Vagina (tissue), 2 donors: ENCODE data around the gene DLG2. TPM values are rescaled to one million over a fixed set of nuclear protein-coding genes. Genes with fewer than 3 reads are reported as not detected.
"Not testable (repeated sequence)": the region's sequence is repeated elsewhere in the genome, so short reads cannot be mapped to it uniquely, and the experiment has no call there.

Source experiments
- DNase-seq, 2 donors: peaks; one replicate each; pipeline ENCODE4 v3.0.0-alpha.2; 2017; ENCODE audit errors: extremely low spot score in 2 of 2
- H3K27ac ChIP-seq: fragments of 200-600 bp; sonication (generic); one replicate; pipeline ENCODE4 v1.5.1; 2019
- H3K27me3 ChIP-seq: fragments of 200-600 bp; sonication (generic); one replicate; pipeline ENCODE4 v1.5.1; 2019
- H3K36me3 ChIP-seq, 2 donors: fragments of 200-600 bp; sonication (generic); one replicate each; pipeline ENCODE4 v1.5.1; 2017 to 2019
- H3K4me1 ChIP-seq: fragments of 200-600 bp; sonication (generic); one replicate; pipeline ENCODE4 v1.5.1; 2019
- H3K4me3 ChIP-seq, 2 donors: fragments of 200-600 bp; sonication (generic); 1 replicate in 1 of 2; 2 replicates in 1 of 2; pipeline ENCODE4 v1.5.1; 2016 to 2019
- H3K9me3 ChIP-seq: fragments of 200-600 bp; sonication (generic); one replicate; pipeline ENCODE4 v1.5.1; 2019
- POLR2A ChIP-seq, 2 donors: fragments of 450-650 bp; IDR thresholded peaks; one replicate each; pipeline ENCODE4 v1.6.1; 2017; ENCODE audit warnings: antibody characterized with exemption in 2 of 2, mild to moderate bottlenecking in 2 of 2, moderate library complexity in 2 of 2
- POLR2AphosphoS5 ChIP-seq, 2 donors: sonication (generic); formaldehyde crosslinking; IDR thresholded peaks; one replicate each; pipeline ENCODE4 v1.9.0; 2017; ENCODE audit warnings: antibody characterized with exemption in 2 of 2, mild to moderate bottlenecking in 2 of 2, low read depth in 1 of 2; ENCODE audit not compliant: insufficient read depth in 1 of 2
- intact Hi-C: fragments of 100-400 bp; cut with DNase I; formaldehyde crosslinking; loops from one replicate; pipeline ENCODE4 v1.15.1; 2023
- total RNA-seq: library from RNA; depleted of rRNA; stranded (reverse); fragments of >200 nt; gene quantifications from one replicate; pipeline ENCODE4 v1.2.3, GENCODE V29; 2016
- TF ChIP-seq, protein P1 (sequence below), 3 experiments: fragments of 450-650 bp in 2 of 3; fragments of 200-600 bp in 1 of 3; sonication (generic) in 1 of 3; IDR thresholded peaks; one replicate each; pipeline ENCODE4 v1.5.1; 2017 to 2019; ENCODE audit warnings: antibody characterized with exemption in 3 of 3, mild to moderate bottlenecking in 2 of 3, moderate library complexity in 2 of 3

The DLG2 gene
- total RNA-seq, 1 donor from 2014 or later = 10.1 TPM

DNA sequence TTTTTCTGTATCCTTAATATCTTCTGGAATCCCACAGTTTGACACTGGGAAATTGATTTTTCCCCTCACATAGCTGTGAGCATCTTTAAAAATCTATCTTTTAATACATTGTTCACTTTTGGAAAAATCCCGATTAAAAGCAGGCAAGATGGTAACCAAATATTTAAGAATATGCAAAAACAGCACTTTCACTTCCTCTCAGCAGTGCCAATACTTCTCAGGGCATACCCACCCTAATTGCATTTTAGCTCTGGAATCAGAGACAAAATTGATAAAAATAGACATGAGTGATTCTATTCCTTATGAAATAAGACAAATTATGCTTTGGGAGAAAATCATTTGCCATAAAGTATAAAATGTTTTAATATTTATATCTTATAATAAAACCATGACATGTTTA lies 2172.5 kb downstream of the DLG2 start:
- H3K27me3 ChIP-seq = no peaks in the 10 kb centered on the region
- intact Hi-C loops = no loop called here
- no peaks in the 10 kb centered on the region for H3K4me1 ChIP-seq
- no peaks in the 10 kb centered on the region for H3K36me3 ChIP-seq
- no peak for DNase-seq
- H3K9me3 ChIP-seq = no peaks in the 10 kb centered on the region
- TF ChIP-seq, protein P1, sequence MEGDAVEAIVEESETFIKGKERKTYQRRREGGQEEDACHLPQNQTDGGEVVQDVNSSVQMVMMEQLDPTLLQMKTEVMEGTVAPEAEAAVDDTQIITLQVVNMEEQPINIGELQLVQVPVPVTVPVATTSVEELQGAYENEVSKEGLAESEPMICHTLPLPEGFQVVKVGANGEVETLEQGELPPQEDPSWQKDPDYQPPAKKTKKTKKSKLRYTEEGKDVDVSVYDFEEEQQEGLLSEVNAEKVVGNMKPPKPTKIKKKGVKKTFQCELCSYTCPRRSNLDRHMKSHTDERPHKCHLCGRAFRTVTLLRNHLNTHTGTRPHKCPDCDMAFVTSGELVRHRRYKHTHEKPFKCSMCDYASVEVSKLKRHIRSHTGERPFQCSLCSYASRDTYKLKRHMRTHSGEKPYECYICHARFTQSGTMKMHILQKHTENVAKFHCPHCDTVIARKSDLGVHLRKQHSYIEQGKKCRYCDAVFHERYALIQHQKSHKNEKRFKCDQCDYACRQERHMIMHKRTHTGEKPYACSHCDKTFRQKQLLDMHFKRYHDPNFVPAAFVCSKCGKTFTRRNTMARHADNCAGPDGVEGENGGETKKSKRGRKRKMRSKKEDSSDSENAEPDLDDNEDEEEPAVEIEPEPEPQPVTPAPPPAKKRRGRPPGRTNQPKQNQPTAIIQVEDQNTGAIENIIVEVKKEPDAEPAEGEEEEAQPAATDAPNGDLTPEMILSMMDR (IDR thresholded peaks at IDR 0.05) = no peak
- no peak for TF ChIP-seq POLR2AphosphoS5 (IDR thresholded peaks at IDR 0.05; ENCODE audit: insufficient read depth in 1 of 2, low read depth in 1 of 2)
- TF ChIP-seq POLR2A (IDR thresholded peaks at IDR 0.05) = no peak
- no peak overlapping the region for H3K27ac ChIP-seq
- H3K4me3 ChIP-seq = no peak overlapping the region

DNA sequence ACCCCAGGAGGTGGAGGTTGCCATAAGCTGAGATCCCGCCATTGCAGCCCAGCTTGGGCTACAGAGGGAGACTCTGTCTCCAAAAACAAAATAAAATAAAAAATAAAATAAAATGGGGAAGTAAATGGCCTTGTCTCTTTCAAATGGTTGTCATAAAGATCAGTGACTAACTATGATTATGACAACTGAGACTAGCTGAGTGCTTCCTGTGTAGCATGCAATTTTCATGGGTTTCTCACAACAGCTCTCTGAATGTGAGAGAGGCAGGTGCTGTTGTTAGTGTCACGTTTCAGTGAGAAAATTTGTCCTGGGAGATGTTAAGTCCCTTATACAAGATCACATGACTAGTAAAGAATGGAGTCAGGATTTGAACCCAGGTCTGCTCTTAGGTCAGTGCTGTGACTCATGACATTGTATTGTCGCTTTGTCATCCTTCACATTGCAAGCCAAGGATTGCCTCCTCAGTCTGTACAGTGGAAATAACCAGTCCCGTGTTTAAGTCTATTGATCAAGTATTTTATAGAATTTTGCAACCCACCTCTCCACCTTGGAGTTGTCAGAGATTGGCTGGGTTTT lies 2177.7 kb downstream of the DLG2 start:
- Histone ChIP-seq H3K9me3 (no peaks in the 10 kb centered on the region), H3K36me3 (no peaks in the 10 kb centered on the region), H3K27me3 (no peaks in the 10 kb centered on the region), H3K4me3 (no peak overlapping the region), H3K4me1 (no peaks in the 10 kb centered on the region), H3K27ac (no peak overlapping the region)
- TF ChIP-seq, protein P1 (IDR thresholded peaks at IDR 0.05) = no peak
- no peak for DNase-seq
- intact Hi-C loops = no loop called here

DNA sequence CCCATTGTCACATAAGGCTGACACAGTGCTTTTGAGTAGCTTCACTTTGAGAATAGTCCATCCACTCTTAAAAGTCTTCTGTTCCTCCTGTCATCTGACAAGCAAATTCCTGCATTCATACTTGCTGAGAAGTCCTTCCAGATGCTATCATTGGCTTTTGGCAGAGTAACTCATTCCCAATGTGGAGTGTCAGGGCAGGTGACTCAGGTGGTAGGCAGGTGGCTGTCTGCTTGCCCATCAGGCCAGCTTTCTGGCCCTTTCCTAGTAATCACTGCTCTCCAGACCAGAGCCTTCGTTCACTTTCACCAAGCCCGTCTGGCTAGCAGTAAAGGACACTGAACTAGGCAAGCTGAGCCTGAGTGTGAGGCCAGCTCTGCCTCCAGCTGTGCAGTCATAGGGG lies 2178.5 kb downstream of the DLG2 start:
- no peak for TF ChIP-seq POLR2AphosphoS5 (IDR thresholded peaks at IDR 0.05; ENCODE audit: insufficient read depth in 1 of 2, low read depth in 1 of 2)
- TF ChIP-seq, protein P1 (IDR thresholded peaks at IDR 0.05) = no peak
- no peak for TF ChIP-seq POLR2A (IDR thresholded peaks at IDR 0.05)
- no peaks in the 10 kb centered on the region for H3K9me3 ChIP-seq
- no peak overlapping the region for H3K4me3 ChIP-seq
- no peaks in the 10 kb centered on the region for H3K36me3 ChIP-seq
- H3K4me1 ChIP-seq = no peaks in the 10 kb centered on the region
- DNase-seq = no peak
- intact Hi-C loops = no loop called here
- no peaks in the 10 kb centered on the region for H3K27me3 ChIP-seq
- no peak overlapping the region for H3K27ac ChIP-seq

DNA sequence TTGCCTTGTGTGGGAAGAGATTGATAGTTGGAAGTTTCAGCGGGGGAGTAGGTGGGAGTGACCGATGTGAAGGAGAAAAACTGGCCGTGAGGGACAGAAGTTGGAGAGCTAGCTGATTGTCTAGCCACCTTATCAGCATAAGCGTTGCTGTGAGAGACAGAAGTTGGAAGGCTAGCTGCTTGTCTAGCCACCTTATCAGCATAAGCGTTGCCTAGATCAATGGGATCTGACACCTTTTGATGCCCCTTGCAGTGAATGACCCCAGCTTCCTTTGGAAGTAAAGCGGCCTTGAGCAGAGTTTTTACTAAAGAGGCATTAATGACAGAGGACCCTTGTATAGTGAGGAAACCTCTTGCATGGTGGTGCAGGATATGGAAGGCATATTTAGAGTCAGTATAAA lies 2183.3 kb downstream of the DLG2 start:
- H3K9me3 ChIP-seq, H3K4me3 ChIP-seq, H3K36me3 ChIP-seq, H3K27me3 ChIP-seq, H3K4me1 ChIP-seq, DNase-seq, intact Hi-C loops, H3K27ac ChIP-seq: not testable (repeated sequence)

DNA sequence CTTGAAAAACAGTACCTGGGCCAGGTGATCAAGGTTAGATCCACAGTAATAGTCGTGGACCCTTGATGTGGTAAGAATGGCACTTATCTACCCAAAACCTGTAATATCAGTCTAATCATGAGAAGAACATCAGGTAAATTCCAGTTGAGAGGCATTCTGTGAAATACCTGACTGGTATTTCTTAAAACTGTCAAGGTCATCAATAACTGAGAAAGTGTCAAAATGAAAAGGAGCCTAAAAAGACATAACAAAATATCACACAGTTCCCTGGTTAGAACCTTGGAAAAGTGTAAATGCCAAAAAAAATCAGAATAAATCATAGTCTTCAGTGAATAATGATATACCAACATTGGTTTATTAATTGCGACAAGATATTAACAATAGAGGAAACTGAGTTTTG lies 2185.5 kb downstream of the DLG2 start:
- TF ChIP-seq, protein P1 (IDR thresholded peaks at IDR 0.05) = no peak
- TF ChIP-seq POLR2AphosphoS5 (IDR thresholded peaks at IDR 0.05; ENCODE audit: insufficient read depth in 1 of 2, low read depth in 1 of 2) = no peak
- no peak for TF ChIP-seq POLR2A (IDR thresholded peaks at IDR 0.05)
- intact Hi-C loops = no loop called here
- Histone ChIP-seq H3K4me3 (no peak overlapping the region), H3K9me3 (no peaks in the 10 kb centered on the region), H3K4me1 (no peaks in the 10 kb centered on the region), H3K36me3 (no peaks in the 10 kb centered on the region), H3K27ac (no peak overlapping the region), H3K27me3 (no peaks in the 10 kb centered on the region)
- no peak for DNase-seq

DNA sequence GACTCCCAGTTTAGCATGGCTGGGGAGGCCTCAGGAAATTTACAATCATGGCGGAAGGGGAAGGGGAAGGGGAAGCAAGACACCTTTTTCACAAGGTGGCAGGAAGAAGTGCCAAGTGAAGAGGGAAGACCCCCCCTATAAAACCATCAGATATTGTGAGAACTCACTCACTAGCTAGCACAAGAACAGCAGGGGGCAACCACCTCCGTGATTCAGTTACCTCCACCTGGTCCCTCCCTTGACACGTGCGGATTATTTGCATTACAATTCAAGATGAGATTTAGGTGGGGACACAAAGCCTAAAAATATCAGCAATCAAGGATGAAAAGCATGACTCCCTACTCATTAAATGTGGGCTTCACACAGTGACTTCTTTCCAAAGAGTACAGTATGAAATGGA lies 2186.0 kb downstream of the DLG2 start:
- intact Hi-C loops = no loop called here
- Histone ChIP-seq H3K36me3 (no peaks in the 10 kb centered on the region), H3K9me3 (no peaks in the 10 kb centered on the region), H3K27ac (no peak overlapping the region), H3K27me3 (no peaks in the 10 kb centered on the region), H3K4me1 (no peaks in the 10 kb centered on the region), H3K4me3 (no peak overlapping the region)
- TF ChIP-seq POLR2AphosphoS5 (IDR thresholded peaks at IDR 0.05; ENCODE audit: insufficient read depth in 1 of 2, low read depth in 1 of 2) = no peak
- no peak for DNase-seq
